Measurements from ENCODE around the gene PFDN2. TPM values are rescaled to one million over a fixed set of nuclear protein-coding genes. Genes with fewer than 3 reads are reported as not detected.

PFDN2 gene
- total RNA-seq, 2 donors from 2014 or later, result 33.6 to 36.0 TPM

DNA sequence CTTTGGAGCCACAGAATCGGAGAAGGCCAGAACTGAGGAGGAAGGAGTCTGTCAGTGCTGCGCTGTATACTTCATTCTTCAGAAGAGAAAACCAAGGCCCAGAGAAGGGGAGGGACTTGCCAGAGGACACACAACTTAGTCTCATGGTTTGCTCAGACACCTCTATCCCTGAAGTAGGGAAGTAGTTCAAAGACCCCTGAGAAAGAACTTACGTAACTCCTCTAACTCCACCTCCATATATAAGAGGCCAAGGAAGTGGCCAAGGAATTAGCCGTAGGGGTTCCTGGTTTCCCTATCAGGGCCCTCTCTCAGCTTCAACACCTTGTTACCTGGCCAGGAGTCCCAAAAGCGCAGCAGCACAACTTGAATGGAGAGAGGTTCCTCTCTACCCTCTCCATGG is 27.9 kb downstream of the PFDN2 start:
- H3K4me3 ChIP-seq, result no peak overlapping the region
- no peaks in the 10 kb centered on the region for H3K4me1 ChIP-seq (replicated peaks)
- intact Hi-C loops (cut with DNase I), result no loop called here

DNA sequence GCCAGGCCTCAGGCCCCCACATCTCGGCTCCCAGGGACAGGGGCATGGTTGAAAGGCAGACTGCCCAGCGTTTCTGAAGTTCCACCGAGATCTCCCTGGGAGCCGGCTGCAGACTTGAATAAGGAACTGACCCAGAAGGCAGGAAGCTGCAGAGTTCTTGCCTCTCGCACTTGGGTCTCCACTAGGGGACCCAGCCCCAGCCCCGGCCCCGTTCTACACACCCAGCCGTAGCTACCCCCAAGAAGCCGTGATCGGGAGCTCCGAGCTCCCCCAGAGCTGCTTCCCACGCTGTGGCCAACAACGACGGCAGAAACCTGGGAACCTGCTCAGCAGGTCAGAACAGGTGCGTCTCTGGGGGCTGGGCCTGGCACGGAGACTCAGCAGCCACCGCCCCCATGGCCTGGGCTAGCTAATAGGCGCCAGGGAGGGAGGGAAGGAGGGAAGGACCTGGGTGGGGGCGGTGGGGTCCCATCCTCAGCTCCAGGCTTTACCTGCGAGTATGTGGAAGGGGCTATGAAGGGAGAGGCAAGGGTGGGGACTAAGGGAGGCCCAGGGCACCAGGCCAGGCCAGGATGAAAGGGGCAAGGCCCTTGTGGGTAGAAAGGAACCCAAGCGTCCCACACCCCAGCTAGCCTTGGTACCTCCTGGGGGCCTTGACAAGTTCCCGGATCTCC is 28.4 kb downstream of the PFDN2 start, which contains the start of gene NECTIN4:
Gene NECTIN4, minus strand, starts transcription at position 308 of the 674 bp plus-strand sequence. Its CDS starts 262 bp downstream, at position 46.
- Histone ChIP-seq H3K27ac (peak within 1 kb of the TSS; percentile 68 to 82), H3K27me3 (replicated peaks; ENCODE audit: insufficient read depth) (no peaks in the 10 kb centered on the region), H3K9me3 (no peaks in the 10 kb centered on the region), H3K4me1 (replicated peaks) (no peaks in the 10 kb centered on the region), H3K36me3 (no peaks in the 10 kb centered on the region), H3K4me3 (peak within 1 kb of the TSS; percentile 29 to 38)
- TF ChIP-seq POLR2A (IDR thresholded peaks at IDR 0.05), result peak; percentile 83
- TF ChIP-seq POLR2AphosphoS5 (IDR thresholded peaks at IDR 0.05), result peak; percentile 79
- TF ChIP-seq CTCF (IDR thresholded peaks at IDR 0.05), result no peak
- WGBS, result 39% methylated on average over 19 of the region's 22 CpGs
- peak; percentile 78 for DNase-seq (ENCODE audit: low spot score)
- intact Hi-C loops (cut with DNase I), result no loop called here

More for the DNA sequence above, 27.9 kb downstream of the PFDN2 start:
- H3K27ac ChIP-seq, result peak overlapping the region; percentile 68 to 82
- no peaks in the 10 kb centered on the region for H3K9me3 ChIP-seq
- 96% methylated on average over 5 of the region's 5 CpGs for WGBS
- no peak for DNase-seq (ENCODE audit: low spot score)
- no peaks in the 10 kb centered on the region for H3K27me3 ChIP-seq (replicated peaks; ENCODE audit: insufficient read depth)
- no peak for TF ChIP-seq POLR2AphosphoS5 (IDR thresholded peaks at IDR 0.05)
- TF ChIP-seq CTCF (IDR thresholded peaks at IDR 0.05), result no peak
- no peak for TF ChIP-seq POLR2A (IDR thresholded peaks at IDR 0.05)
- no peaks in the 10 kb centered on the region for H3K36me3 ChIP-seq

- no peak for DNase-seq (ENCODE audit: low spot score)
- Histone ChIP-seq H3K9me3 (no peaks in the 10 kb centered on the region), H3K27me3 (replicated peaks; ENCODE audit: insufficient read depth) (no peaks in the 10 kb centered on the region), H3K4me1 (replicated peaks) (peaks cover 3% of the 10 kb centered on the region), H3K4me3 (peak overlapping the region; percentile 29 to 38), H3K36me3 (no peaks in the 10 kb centered on the region), H3K27ac (peak overlapping the region; percentile 68 to 82)
- 72% methylated on average over 3 of the region's 3 CpGs for WGBS
- intact Hi-C loops (cut with DNase I), result no loop called here
- no peak for TF ChIP-seq CTCF (IDR thresholded peaks at IDR 0.05)
- TF ChIP-seq POLR2A (IDR thresholded peaks at IDR 0.05), result no peak
- no peak for TF ChIP-seq POLR2AphosphoS5 (IDR thresholded peaks at IDR 0.05)
Measured at GRCh38 chr1:161088587-161089110, 29.2 kb downstream of the PFDN2 start.

DNA sequence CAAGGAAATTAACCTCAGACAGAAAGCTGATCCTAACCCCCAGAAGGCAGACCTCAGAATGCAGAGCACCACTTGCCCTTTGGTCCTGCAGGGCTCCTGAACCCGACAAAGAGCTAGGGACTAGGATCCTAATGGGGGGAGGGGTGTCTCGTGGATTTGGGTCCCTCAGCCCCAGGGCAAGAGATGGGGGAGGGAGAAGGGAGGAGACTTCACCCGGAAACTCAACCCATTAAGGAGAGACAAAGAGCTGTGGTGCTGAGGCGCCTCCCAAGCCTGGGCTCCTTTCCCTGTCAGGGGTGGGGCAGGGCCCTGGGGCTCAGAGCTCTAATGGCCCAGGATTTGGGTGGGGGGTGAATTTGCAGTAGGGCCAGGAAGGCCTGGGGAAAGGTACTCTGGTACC is 31.4 kb downstream of the PFDN2 start:
- H3K4me1 ChIP-seq (replicated peaks), result peaks cover 6% of the 10 kb centered on the region
- H3K27me3 ChIP-seq (replicated peaks; ENCODE audit: insufficient read depth), result no peaks in the 10 kb centered on the region
- no peaks in the 10 kb centered on the region for H3K36me3 ChIP-seq
- DNase-seq (ENCODE audit: low spot score), result no peak
- peak overlapping the region; percentile 41 to 79 for H3K27ac ChIP-seq
- TF ChIP-seq CTCF (IDR thresholded peaks at IDR 0.05) (no peak), POLR2A (IDR thresholded peaks at IDR 0.05) (no peak), POLR2AphosphoS5 (IDR thresholded peaks at IDR 0.05) (no peak)
- H3K4me3 ChIP-seq, result no peak overlapping the region
- no peaks in the 10 kb centered on the region for H3K9me3 ChIP-seq
- WGBS, result 31% methylated on average over 4 of the region's 4 CpGs
- intact Hi-C loops (cut with DNase I), result no loop called here

DNA sequence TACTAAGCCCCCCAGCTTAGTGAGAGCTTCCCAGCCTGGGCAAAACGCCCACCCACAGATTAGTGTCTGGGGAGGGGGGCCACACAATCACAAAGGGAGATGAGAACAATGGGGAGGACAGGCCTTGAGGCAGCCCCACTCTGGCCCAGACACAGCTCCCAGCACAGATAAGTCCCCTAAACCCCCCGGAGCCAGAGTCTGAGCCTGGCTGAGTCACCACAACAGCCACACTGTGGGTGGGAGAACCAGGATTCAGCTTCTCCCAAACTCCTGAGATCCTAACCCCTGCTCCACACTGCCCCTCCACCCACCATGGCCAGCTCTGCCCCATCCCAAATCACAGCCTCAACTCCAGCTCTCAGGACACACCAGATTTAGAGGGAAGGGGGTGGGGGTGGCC is 32.7 kb downstream of the PFDN2 start:
- no peak for DNase-seq (ENCODE audit: low spot score)
- TF ChIP-seq CTCF (IDR thresholded peaks at IDR 0.05) (no peak), POLR2AphosphoS5 (IDR thresholded peaks at IDR 0.05) (no peak)
- peak overlapping the region; percentile 72 to 79 for H3K27ac ChIP-seq
- no peaks in the 10 kb centered on the region for H3K27me3 ChIP-seq (replicated peaks; ENCODE audit: insufficient read depth)
- intact Hi-C loops (cut with DNase I), result no loop called here
- no peak overlapping the region for H3K4me3 ChIP-seq
- 64% methylated on average over 2 of the region's 2 CpGs for WGBS
- H3K4me1 ChIP-seq (replicated peaks), result peaks cover 6% of the 10 kb centered on the region
- no peaks in the 10 kb centered on the region for H3K36me3 ChIP-seq
- no peaks in the 10 kb centered on the region for H3K9me3 ChIP-seq
